HCT116 (cell line): Measurements from ENCODE around the gene TAGLN. TPM values are rescaled to one million over a fixed set of nuclear protein-coding genes. Genes with fewer than 3 reads are reported as not detected.

Experiments
- ATAC-seq: fragments of 200-7000 bp; cut with Tn5 transposase; 2 replicates; pipeline ENCODE4 v1.9.1; 2020; ENCODE audit warnings: mild to moderate bottlenecking, moderate library complexity
- BruUV-seq: library from RNA; stranded (reverse); fragments of 400-500 nt; replicated peaks from 2 replicates; lab custom pipeline; 2021; lab: Mats Ljungman, UMichigan
- CTCF ChIA-PET: fragments of 300-600 bp; sonication (Branson Sonifier 250); formaldehyde crosslinking; loops from one replicate; lab custom pipeline; 2021; ENCODE audit warnings: antibody characterized with exemption; lab: Charles Lee
- POLR2A ChIA-PET: fragments of 300-600, 350-600 bp; sonication (Branson Sonifier 250); formaldehyde crosslinking; loops from one replicate; lab custom pipeline; 2021; ENCODE audit warnings: antibody characterized with exemption; lab: Charles Lee
- RAD21 ChIA-PET, 2 experiments: fragments of 300-600 bp; sonication (Branson Sonifier 250); formaldehyde crosslinking; loops; one replicate each; lab custom pipeline; 2023; ENCODE audit warnings: low total read pairs in 2 of 2; ENCODE audit not compliant: uncharacterized antibody in 2 of 2, unreplicated experiment in 2 of 2, low non-redundant PET in 1 of 2; lab: Charles Lee
- DNase-seq: peaks from one replicate; pipeline ENCODE4 v3.0.0-alpha.2; 2010; ENCODE audit warnings: low read depth, low spot score
- H2AFZ ChIP-seq: fragments of 200-600 bp; shearing (Covaris generic), sonication (generic); 2 replicates; pipeline ENCODE4 v1.6.1; 2017; ENCODE audit warnings: low read depth, mixed run types, mixed read lengths, antibody characterized with exemption, low read length; ENCODE audit not compliant: poor library complexity, severe bottlenecking
- H3K27ac ChIP-seq: 2 replicates; pipeline ENCODE4 v1.5.1; 2012; ENCODE audit warnings: low read depth, low read length
- H3K27me3 ChIP-seq: fragments of 200-600 bp; sonication (generic); 2 replicates; pipeline ENCODE4 v1.6.1; 2016; ENCODE audit warnings: mixed run types, low read length, mixed read lengths; ENCODE audit not compliant: insufficient read depth
- H3K36me3 ChIP-seq, 2 experiments: fragments of 200-500 bp in 1 of 2; fragments of 200-600 bp in 1 of 2; sonication (Bioruptor generic) in 1 of 2; sonication (generic) in 1 of 2; 2 replicates each; pipeline versions ENCODE4 v1.5.1 to v1.6.1; 2014 to 2016; ENCODE audit warnings: low read length in 2 of 2, inconsistent platforms in 1 of 2, mixed read lengths in 1 of 2, mixed run types in 1 of 2; ENCODE audit not compliant: insufficient read depth in 2 of 2, control insufficient read depth in 1 of 2
- H3K4me1 ChIP-seq, 2 experiments: fragments of 200-600 bp in 1 of 2; sonication (generic) in 1 of 2; 2 replicates each; pipeline versions ENCODE4 v1.5.1 to v1.6.1; 2012 to 2017; ENCODE audit warnings: low read length in 2 of 2, inconsistent platforms in 1 of 2, mild to moderate bottlenecking in 1 of 2, mixed read lengths in 1 of 2, mixed run types in 1 of 2, moderate library complexity in 1 of 2; ENCODE audit not compliant: insufficient read depth in 2 of 2, control insufficient read depth in 1 of 2
- H3K4me2 ChIP-seq: fragments of 200-600 bp; sonication (generic); 2 replicates; pipeline ENCODE4 v1.6.1; 2017; ENCODE audit warnings: mixed run types, low read length, mixed read lengths
- H3K4me3 ChIP-seq, 2 experiments: fragments of 200-600 bp in 1 of 2; sonication (generic) in 1 of 2; replicated peaks in 1 of 2; 2 replicates each; pipeline ENCODE4 v1.5.1; 2011 to 2016; ENCODE audit warnings: low read length in 2 of 2, control low read depth in 1 of 2, low read depth in 1 of 2, mild to moderate bottlenecking in 1 of 2, mixed read lengths in 1 of 2, mixed run types in 1 of 2
- H3K79me2 ChIP-seq: fragments of 200-600 bp; sonication (generic); 2 replicates; pipeline ENCODE4 v1.6.1; 2017; ENCODE audit warnings: mild to moderate bottlenecking, mixed run types, low read length, moderate library complexity, mixed read lengths; ENCODE audit not compliant: insufficient read depth
- H3K9ac ChIP-seq: fragments of 200-600 bp; sonication (generic); 2 replicates; pipeline ENCODE4 v1.6.1; 2016; ENCODE audit warnings: low read length, mixed read lengths
- H3K9me2 ChIP-seq: fragments of 200-600 bp; sonication (generic), shearing (Covaris generic); 2 replicates; pipeline ENCODE4 v1.6.1; 2017; ENCODE audit warnings: mixed run types, mild to moderate bottlenecking, moderate library complexity; ENCODE audit not compliant: insufficient read depth
- H3K9me3 ChIP-seq, 2 experiments: fragments of 200-500 bp in 1 of 2; fragments of 200-600 bp in 1 of 2; sonication (Bioruptor generic) in 1 of 2; sonication (generic) in 1 of 2; 2 replicates each; pipeline ENCODE4 v1.6.1; 2014 to 2017; ENCODE audit warnings: low read length in 2 of 2, mixed read lengths in 2 of 2, inconsistent platforms in 1 of 2, low read depth in 1 of 2, mild to moderate bottlenecking in 1 of 2, mixed run types in 1 of 2, moderate library complexity in 1 of 2; ENCODE audit not compliant: control insufficient read depth in 1 of 2, insufficient read depth in 1 of 2
- H4K20me1 ChIP-seq: fragments of 200-600 bp; sonication (generic), shearing (Covaris generic); 2 replicates; pipeline ENCODE4 v1.6.1; 2017; ENCODE audit warnings: mixed run types, mild to moderate bottlenecking, moderate library complexity; ENCODE audit not compliant: insufficient read depth
- CBX3 ChIP-seq: IDR thresholded peaks from 2 replicates; pipeline ENCODE4 v1.6.1; 2012; ENCODE audit warnings: low read depth
- EGR1 ChIP-seq: IDR thresholded peaks from 2 replicates; pipeline ENCODE4 v1.6.1; 2012; ENCODE audit warnings: low read depth
- EZH2 ChIP-seq: fragments of 200-600 bp; sonication (generic); IDR thresholded peaks from 2 replicates; pipeline ENCODE4 v1.6.1; 2017; ENCODE audit warnings: antibody characterized with exemption, mixed run types
- EZH2phosphoT487 ChIP-seq: fragments of 200-600 bp; IDR thresholded peaks from 2 replicates; pipeline ENCODE4 v1.6.1; 2018; ENCODE audit warnings: antibody characterized with exemption, borderline replicate concordance
- JUND ChIP-seq: IDR thresholded peaks from 2 replicates; pipeline ENCODE4 v1.6.1; 2012
- POLR2AphosphoS5 ChIP-seq: IDR thresholded peaks from 2 replicates; pipeline ENCODE4 v1.6.1; 2011; ENCODE audit warnings: mild to moderate bottlenecking, low read depth, low read length, moderate library complexity
- RAD21 ChIP-seq: IDR thresholded peaks from 2 replicates; pipeline ENCODE4 v1.6.1; 2012; ENCODE audit warnings: low read depth, mild to moderate bottlenecking
- SIN3A ChIP-seq: IDR thresholded peaks from 2 replicates; pipeline ENCODE4 v1.6.1; 2012; ENCODE audit warnings: low read depth
- TCF7L2 ChIP-seq: IDR thresholded peaks from 2 replicates; pipeline ENCODE4 v1.7.0; 2011; ENCODE audit warnings: borderline replicate concordance, inconsistent platforms; ENCODE audit not compliant: insufficient read depth, insufficient read length; ENCODE audit errors: extremely low read depth
- YY1 ChIP-seq: IDR thresholded peaks from 2 replicates; pipeline ENCODE4 v1.6.1; 2011; ENCODE audit warnings: low read length, low read depth, moderate library complexity, mild to moderate bottlenecking; ENCODE audit not compliant: insufficient replicate concordance; ENCODE audit errors: extremely low read depth
- intact Hi-C: fragments of 100-400 bp; cut with micrococcal nuclease; formaldehyde crosslinking; loops from 2 replicates; pipeline ENCODE4 v1.10.0; 2022
- total RNA-seq: library from RNA; stranded (reverse); gene quantifications from one replicate; pipeline ENCODE4 v1.2.1, GENCODE V29; 2021; ENCODE audit not compliant: unreplicated experiment
- TF ChIP-seq, protein P1 (sequence below): IDR thresholded peaks from 2 replicates; pipeline ENCODE4 v1.6.1; 2012; ENCODE audit warnings: low read depth
- TF ChIP-seq, protein P2 (sequence below), 3 experiments: fragments of 200-600 bp in 1 of 3; sonication (generic) in 1 of 3; IDR thresholded peaks in 2 of 3; conservative IDR thresholded peaks in 1 of 3; 2 replicates each; pipeline ENCODE4 v1.5.1; 2012 to 2017; ENCODE audit warnings: low read depth in 2 of 3, low read length in 2 of 3, antibody characterized with exemption in 1 of 3, borderline replicate concordance in 1 of 3, control low read depth in 1 of 3, mild to moderate bottlenecking in 1 of 3, mixed read lengths in 1 of 3, mixed run types in 1 of 3, moderate library complexity in 1 of 3; ENCODE audit not compliant: insufficient read depth in 1 of 3
- TF ChIP-seq, protein P3 (sequence below): IDR thresholded peaks from 2 replicates; pipeline ENCODE4 v1.6.1; 2012

Gene TAGLN
- total RNA-seq, 1 experiment from 2014 or later: 10.0 TPM

DNA sequence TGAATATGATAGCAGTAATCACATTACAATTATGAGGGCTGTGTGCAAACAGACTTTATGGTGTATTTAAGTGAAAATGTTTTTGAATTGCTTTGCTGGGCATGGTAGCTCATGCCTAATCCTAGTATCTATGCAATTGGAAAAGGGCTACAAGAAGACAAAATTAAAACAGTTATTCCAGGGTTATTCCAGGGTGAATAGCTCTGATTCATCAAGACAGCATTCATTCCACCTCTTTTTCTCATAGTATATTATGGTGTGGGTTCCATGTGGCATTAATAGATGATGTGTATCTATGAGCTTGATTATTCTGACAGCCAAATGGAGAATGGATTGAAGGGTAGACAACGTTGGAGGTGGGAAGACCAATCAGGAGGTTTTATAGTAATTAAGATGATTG, 32.7 kb upstream of the TAGLN start:
- H3K4me2 ChIP-seq: no peak overlapping the region
- no peak overlapping the region for H3K4me3 ChIP-seq
- no peak overlapping the region for H3K27ac ChIP-seq
- H3K9me3 ChIP-seq: no peaks in the 10 kb centered on the region
- H3K4me1 ChIP-seq: peaks cover 0 to 5% of the 10 kb centered on the region in 2 experiments; a peak in 2 of 4 replicates
- ATAC-seq: no peak
- BruUV-seq: no TSS peak
- no peak overlapping the region for H2AFZ ChIP-seq
- 0 out of 2 replicates have a peak, but pooled peaks cover 6% of the 10 kb centered on the region for H4K20me1 ChIP-seq
- CTCF ChIA-PET: no interaction called here
- intact Hi-C loops: no loop called here
- H3K9ac ChIP-seq: no peak overlapping the region
- RAD21 ChIA-PET: no interaction called here
- DNase-seq: no peak
- POLR2A ChIA-PET: interaction anchor here (1.1 kb wide), 1 partner anchor 12 kb away, joined by 3 read pairs; the partner anchor contains the start of gene SIDT2
- H3K36me3 ChIP-seq: peaks cover 32 to 60% of the 10 kb centered on the region in 2 experiments
- no peaks in the 10 kb centered on the region for H3K27me3 ChIP-seq
- peaks cover 26% of the 10 kb centered on the region for H3K79me2 ChIP-seq
- no peaks in the 10 kb centered on the region for H3K9me2 ChIP-seq
- TF ChIP-seq EGR1: no peak
- TF ChIP-seq TCF7L2: no peak
- TF ChIP-seq POLR2AphosphoS5: no peak
- TF ChIP-seq, protein P1, sequence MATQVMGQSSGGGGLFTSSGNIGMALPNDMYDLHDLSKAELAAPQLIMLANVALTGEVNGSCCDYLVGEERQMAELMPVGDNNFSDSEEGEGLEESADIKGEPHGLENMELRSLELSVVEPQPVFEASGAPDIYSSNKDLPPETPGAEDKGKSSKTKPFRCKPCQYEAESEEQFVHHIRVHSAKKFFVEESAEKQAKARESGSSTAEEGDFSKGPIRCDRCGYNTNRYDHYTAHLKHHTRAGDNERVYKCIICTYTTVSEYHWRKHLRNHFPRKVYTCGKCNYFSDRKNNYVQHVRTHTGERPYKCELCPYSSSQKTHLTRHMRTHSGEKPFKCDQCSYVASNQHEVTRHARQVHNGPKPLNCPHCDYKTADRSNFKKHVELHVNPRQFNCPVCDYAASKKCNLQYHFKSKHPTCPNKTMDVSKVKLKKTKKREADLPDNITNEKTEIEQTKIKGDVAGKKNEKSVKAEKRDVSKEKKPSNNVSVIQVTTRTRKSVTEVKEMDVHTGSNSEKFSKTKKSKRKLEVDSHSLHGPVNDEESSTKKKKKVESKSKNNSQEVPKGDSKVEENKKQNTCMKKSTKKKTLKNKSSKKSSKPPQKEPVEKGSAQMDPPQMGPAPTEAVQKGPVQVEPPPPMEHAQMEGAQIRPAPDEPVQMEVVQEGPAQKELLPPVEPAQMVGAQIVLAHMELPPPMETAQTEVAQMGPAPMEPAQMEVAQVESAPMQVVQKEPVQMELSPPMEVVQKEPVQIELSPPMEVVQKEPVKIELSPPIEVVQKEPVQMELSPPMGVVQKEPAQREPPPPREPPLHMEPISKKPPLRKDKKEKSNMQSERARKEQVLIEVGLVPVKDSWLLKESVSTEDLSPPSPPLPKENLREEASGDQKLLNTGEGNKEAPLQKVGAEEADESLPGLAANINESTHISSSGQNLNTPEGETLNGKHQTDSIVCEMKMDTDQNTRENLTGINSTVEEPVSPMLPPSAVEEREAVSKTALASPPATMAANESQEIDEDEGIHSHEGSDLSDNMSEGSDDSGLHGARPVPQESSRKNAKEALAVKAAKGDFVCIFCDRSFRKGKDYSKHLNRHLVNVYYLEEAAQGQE: no peak
- TF ChIP-seq CBX3: no peak
- TF ChIP-seq YY1: no peak
- no peak for TF ChIP-seq EZH2phosphoT487
- no peak for TF ChIP-seq RAD21
- TF ChIP-seq, protein P2, sequence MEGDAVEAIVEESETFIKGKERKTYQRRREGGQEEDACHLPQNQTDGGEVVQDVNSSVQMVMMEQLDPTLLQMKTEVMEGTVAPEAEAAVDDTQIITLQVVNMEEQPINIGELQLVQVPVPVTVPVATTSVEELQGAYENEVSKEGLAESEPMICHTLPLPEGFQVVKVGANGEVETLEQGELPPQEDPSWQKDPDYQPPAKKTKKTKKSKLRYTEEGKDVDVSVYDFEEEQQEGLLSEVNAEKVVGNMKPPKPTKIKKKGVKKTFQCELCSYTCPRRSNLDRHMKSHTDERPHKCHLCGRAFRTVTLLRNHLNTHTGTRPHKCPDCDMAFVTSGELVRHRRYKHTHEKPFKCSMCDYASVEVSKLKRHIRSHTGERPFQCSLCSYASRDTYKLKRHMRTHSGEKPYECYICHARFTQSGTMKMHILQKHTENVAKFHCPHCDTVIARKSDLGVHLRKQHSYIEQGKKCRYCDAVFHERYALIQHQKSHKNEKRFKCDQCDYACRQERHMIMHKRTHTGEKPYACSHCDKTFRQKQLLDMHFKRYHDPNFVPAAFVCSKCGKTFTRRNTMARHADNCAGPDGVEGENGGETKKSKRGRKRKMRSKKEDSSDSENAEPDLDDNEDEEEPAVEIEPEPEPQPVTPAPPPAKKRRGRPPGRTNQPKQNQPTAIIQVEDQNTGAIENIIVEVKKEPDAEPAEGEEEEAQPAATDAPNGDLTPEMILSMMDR (IDR thresholded peaks at IDR 0.05 in 2 of 3, conservative IDR thresholded peaks at IDR 0.05 in 1 of 3; ENCODE audit: borderline replicate concordance in 1 of 3, insufficient read depth in 1 of 3, low read depth in 2 of 3, low read length in 2 of 3): no peak
- TF ChIP-seq EZH2: no peak
- TF ChIP-seq JUND: no peak
- no peak for TF ChIP-seq SIN3A
- TF ChIP-seq, protein P3, sequence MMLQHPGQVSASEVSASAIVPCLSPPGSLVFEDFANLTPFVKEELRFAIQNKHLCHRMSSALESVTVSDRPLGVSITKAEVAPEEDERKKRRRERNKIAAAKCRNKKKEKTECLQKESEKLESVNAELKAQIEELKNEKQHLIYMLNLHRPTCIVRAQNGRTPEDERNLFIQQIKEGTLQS: no peak
